Left lung (tissue), 10 donors: ENCODE measurements around the gene NPBWR2. TPM values are rescaled to one million over a fixed set of nuclear protein-coding genes. Genes with fewer than 3 reads are reported as not detected.

Source experiments
- ATAC-seq: fragments of 200-7000 bp; cut with Tn5 transposase; one replicate; pipeline ENCODE4 v1.9.1; 2020; ENCODE audit warnings: moderate library complexity
- DNase-seq, 4 donors: peaks; one replicate each; pipeline ENCODE4 v3.0.0-alpha.2; 2013 to 2020
- H3K27ac ChIP-seq, 2 donors: fragments of 200-600 bp; sonication (generic) in 1 of 2; one replicate each; pipeline versions ENCODE4 v1.5.0 to v1.8.0; 2020 to 2021
- H3K27me3 ChIP-seq, 2 donors: fragments of 200-600 bp; sonication (generic) in 1 of 2; one replicate each; pipeline versions ENCODE4 v1.5.0 to v1.8.0; 2020 to 2021
- H3K36me3 ChIP-seq, 2 donors: fragments of 200-600 bp; sonication (generic) in 1 of 2; one replicate each; pipeline versions ENCODE4 v1.5.0 to v1.8.0; 2020 to 2021
- H3K4me1 ChIP-seq, 2 donors: fragments of 200-600 bp; one replicate each; pipeline ENCODE4 v1.8.0; 2021
- H3K4me3 ChIP-seq, 2 donors: fragments of 200-600 bp; sonication (generic) in 1 of 2; one replicate each; pipeline versions ENCODE4 v1.5.0 to v1.8.0; 2020 to 2021; ENCODE audit warnings: mild to moderate bottlenecking in 1 of 2
- H3K9me3 ChIP-seq, 2 donors: fragments of 200-600 bp; sonication (generic) in 1 of 2; one replicate each; pipeline versions ENCODE4 v1.5.0 to v1.8.0; 2020 to 2021
- intact Hi-C, 2 donors: fragments of 100-400 bp; cut with DNase I; formaldehyde crosslinking; loops; one replicate each; pipeline versions ENCODE4 v1.11.2 to v1.14.2; 2022
- polyA plus RNA-seq, 6 donors: library from polyadenylated mRNA; unstranded; fragments of 120-200 nt; gene quantifications; one replicate each; pipeline ENCODE4 v1.2.1, GENCODE V29; 2013; ENCODE audit not compliant: insufficient read length in 6 of 6
- total RNA-seq, 2 donors: library from RNA; stranded (reverse); fragmentation: NEBNext Ultra II Directional; extraction: Animal tissue kit (Norgen Biotek cat#: 25700); gene quantifications; one replicate each; pipeline ENCODE4 v1.2.1, GENCODE V29; 2021
- TF ChIP-seq, protein P1 (sequence below), 2 donors: fragments of 200-600 bp; sonication (generic) in 1 of 2; IDR thresholded peaks; one replicate each; pipeline versions ENCODE4 v1.5.0 to v1.8.0; 2021; ENCODE audit warnings: antibody characterized with exemption in 2 of 2
- donor health status: DM: no; HTN: yes; CAD: no.
- donor health status: DM: no; HTN: no; CAD: no.

The NPBWR2 gene
- total and polyA plus RNA-seq, 8 donors, result not detected

DNA sequence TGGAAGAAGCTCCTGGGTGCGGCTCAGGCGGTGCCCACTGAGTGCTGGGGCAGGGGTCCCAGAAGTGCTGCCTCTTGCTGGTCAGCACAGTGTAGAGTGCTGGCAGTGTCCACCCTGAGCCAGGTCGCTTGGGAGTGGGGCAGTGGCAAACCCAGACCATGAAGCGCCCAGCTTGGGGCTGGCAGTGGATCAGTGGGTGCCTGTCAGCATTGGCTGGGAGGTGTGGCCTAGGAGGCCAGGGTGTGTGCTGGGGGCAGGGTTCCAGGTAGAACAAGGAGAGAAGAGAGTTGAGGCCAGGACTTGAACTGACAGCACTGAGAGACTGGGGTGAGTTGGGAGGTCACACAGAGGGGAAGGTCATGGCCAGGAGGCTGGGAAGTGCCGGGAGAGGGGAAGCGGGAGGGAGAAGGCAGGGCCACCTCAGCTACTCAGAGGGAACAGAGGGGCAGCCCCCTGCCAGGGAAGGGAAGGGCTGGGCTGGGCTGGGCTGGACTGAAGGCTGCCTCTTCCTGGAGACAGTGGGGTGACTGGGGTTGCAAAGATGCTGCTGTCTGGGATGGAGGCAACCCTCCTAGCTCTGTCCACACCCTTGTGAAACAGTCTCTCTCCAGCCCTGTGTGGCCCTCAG lies 40.2 kb downstream of the NPBWR2 start:
- no peak for ATAC-seq
- no peak overlapping the region for H3K4me3 ChIP-seq
- TF ChIP-seq, protein P1, sequence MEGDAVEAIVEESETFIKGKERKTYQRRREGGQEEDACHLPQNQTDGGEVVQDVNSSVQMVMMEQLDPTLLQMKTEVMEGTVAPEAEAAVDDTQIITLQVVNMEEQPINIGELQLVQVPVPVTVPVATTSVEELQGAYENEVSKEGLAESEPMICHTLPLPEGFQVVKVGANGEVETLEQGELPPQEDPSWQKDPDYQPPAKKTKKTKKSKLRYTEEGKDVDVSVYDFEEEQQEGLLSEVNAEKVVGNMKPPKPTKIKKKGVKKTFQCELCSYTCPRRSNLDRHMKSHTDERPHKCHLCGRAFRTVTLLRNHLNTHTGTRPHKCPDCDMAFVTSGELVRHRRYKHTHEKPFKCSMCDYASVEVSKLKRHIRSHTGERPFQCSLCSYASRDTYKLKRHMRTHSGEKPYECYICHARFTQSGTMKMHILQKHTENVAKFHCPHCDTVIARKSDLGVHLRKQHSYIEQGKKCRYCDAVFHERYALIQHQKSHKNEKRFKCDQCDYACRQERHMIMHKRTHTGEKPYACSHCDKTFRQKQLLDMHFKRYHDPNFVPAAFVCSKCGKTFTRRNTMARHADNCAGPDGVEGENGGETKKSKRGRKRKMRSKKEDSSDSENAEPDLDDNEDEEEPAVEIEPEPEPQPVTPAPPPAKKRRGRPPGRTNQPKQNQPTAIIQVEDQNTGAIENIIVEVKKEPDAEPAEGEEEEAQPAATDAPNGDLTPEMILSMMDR (IDR thresholded peaks at IDR 0.05), result no peak
- H3K9me3 ChIP-seq, result no peaks in the 10 kb centered on the region
- no peak overlapping the region for H3K27ac ChIP-seq
- peaks cover 0 to 8% of the 10 kb centered on the region in 2 donors for H3K36me3 ChIP-seq
- no peak for DNase-seq
- H3K27me3 ChIP-seq, result no peaks in the 10 kb centered on the region
- peaks cover 15 to 41% of the 10 kb centered on the region in 2 donors for H3K4me1 ChIP-seq
- intact Hi-C loops, result no loop called here

DNA sequence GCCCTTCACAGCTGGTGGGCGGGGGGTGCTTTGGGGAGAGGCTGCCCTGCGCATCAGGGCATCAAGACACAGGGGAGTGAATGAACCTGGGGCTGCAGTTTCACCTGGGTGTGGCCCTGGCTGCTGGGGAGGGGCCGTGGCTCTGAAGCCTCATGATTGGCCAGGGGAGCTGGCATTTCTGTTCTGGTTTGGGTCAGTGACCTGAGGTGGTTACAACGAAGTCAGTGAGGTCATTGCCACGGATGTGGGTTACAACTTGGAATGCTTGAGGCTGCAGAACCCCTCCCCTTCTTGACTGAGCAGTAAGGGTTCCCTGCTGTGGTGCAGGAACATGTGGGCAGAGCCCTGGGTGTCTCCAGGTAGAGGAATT lies 41.4 kb downstream of the NPBWR2 start:
- no peak overlapping the region for H3K27ac ChIP-seq
- intact Hi-C loops, result no loop called here
- TF ChIP-seq, protein P1 (IDR thresholded peaks at IDR 0.05), result no peak
- H3K9me3 ChIP-seq, result no peaks in the 10 kb centered on the region
- ATAC-seq, result no peak
- no peaks in the 10 kb centered on the region for H3K36me3 ChIP-seq
- no peak for DNase-seq
- H3K27me3 ChIP-seq, result no peaks in the 10 kb centered on the region
- H3K4me1 ChIP-seq, result peaks cover 16 to 41% of the 10 kb centered on the region in 2 donors
- no peak overlapping the region for H3K4me3 ChIP-seq

DNA sequence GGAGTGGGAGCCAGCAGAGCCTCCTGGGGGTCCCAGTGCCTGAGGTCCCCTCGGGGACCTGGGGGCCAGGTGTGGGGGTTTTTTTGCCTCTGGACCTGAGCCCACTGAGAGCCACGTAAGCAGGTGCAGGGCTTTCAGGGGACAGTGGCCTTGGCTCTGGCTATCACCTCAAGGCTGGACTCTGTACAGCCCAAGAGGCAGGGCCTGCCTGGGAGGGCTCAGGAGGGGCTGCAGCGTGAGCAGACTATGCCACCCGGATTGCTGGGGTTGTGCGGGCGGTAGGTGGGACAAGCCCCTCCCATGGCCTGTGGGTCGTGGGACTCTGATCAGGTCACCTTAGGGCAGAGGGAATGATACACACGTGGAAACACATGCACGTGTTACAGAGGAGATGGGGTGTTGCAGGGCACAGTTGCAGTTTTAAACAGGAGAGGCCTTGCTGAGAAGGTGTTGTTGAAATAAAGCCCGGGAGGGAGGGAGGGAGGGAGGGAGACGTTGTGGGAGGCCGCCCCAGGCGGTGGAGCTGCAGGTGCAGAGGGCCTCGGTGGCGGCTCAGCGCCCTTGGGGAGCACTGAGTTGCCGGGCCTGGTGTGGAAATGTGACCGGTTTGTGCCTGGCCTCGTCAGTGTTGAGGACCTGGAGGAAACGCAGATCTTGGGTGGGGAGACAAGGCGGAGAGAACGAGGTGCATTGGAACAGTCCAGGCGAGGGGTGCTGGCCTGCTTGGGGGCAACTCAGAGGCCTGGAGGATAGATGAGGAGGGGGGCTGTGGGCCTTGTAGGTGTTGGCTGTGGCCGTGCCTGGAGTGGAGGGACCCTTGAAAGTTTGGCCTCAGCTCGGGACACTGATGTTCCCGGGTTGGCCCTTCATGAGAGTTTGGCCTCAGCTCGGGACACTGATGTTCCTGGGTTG lies 42.0 kb downstream of the NPBWR2 start:
- no peaks in the 10 kb centered on the region for H3K9me3 ChIP-seq
- no peak for ATAC-seq
- TF ChIP-seq, protein P1 (IDR thresholded peaks at IDR 0.05), result no peak
- no peaks in the 10 kb centered on the region for H3K27me3 ChIP-seq
- H3K27ac ChIP-seq, result no peak overlapping the region
- no peak overlapping the region for H3K4me3 ChIP-seq
- DNase-seq, result no peak
- no peaks in the 10 kb centered on the region for H3K36me3 ChIP-seq
- intact Hi-C loops, result no loop called here
- peaks cover 16 to 41% of the 10 kb centered on the region in 2 donors for H3K4me1 ChIP-seq

DNA sequence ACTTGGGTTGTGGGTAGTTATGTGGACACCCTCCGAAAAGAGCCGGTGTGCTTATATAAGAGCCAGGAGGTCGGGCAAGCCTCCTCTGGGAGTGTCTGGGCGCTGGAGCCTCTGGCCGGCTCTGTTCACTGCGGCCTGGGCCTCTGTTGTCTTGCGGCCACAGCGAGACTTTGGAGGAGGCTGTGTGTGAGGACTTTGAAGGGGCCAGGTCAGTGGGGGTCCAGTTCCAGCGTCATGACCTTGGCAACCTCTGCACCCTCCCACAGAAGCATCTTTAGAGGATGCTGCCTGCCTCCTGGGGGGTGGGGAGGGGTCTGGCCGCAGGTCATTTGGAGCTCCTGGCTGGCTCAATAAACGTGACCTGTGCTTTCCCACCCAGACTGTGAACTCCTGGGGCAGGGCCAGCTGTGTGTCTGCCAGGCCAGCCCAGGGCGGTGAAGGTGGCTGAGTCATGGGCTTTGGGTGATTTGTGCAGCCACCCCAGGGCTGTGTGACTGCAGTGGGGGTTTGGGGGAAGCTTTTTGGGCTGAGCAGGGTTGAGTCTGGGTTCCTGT lies 43.1 kb downstream of the NPBWR2 start:
- intact Hi-C loops, result no loop called here
- TF ChIP-seq, protein P1 (IDR thresholded peaks at IDR 0.05), result no peak
- Histone ChIP-seq H3K9me3 (no peaks in the 10 kb centered on the region), H3K4me3 (peak overlapping the region in 1 of 2 donors; percentile 91), H3K27me3 (no peaks in the 10 kb centered on the region), H3K27ac (no peak overlapping the region), H3K36me3 (no peaks in the 10 kb centered on the region), H3K4me1 (peaks cover 16 to 41% of the 10 kb centered on the region in 2 donors)
- no peak for DNase-seq
- no peak for ATAC-seq
